GM19023 (cell line): ENCODE measurements around the gene ZNF343.
A peak's percentile ranks its signal among the peaks of the same experiment; 100 is the strongest.

Source experiments
- ATAC-seq: cut with Tn5 transposase; IDR thresholded peaks from one replicate; pipeline ENCODE4 v1.9.1; 2021; ENCODE audit warnings: mild to moderate bottlenecking, moderate library complexity; ENCODE audit not compliant: unreplicated experiment

Gene ZNF343

DNA sequence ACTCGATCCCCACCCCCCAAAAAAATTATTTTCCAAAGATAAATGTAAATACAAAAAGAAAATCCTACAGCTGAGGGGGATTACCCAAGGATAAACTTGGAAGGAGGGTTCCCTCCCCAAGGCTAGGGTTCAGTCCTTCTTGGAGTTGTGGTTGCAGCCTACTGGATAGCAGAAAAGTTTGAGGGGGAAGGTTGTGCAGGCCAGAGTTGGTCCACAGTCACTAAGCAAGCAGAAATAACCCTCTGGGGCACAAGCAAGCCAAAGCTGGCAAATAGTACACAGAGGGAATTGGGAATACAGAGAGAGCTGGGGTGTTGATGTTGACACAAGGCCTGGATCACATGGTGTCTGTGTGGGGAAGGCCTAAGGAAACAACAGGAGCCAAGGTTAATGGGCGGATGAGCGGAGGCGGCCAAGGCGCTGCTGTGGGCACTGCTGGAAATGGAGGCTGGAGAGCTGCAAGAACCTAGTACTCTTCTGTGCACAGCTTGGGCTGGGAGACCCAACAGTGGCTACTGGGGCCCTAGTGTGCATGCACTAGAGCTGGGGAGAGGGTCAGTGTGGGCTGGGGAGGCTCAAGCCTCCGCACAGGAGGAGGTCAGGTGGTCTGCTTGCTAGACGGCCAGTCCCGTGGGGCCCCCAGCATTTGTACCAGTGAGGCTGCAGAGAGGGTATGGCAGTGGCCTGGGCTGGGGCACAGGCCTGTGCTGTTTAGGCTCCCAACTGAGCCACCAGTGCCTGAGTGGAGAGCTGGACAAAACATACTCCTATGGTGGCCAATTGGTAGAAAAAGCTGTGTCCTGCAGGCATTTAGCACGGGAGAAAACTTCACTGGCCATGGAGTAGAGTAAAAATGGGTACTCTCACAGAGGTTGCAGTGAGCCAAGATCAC is 32.6 kb downstream of the ZNF343 start:
- ATAC-seq = no peak

DNA sequence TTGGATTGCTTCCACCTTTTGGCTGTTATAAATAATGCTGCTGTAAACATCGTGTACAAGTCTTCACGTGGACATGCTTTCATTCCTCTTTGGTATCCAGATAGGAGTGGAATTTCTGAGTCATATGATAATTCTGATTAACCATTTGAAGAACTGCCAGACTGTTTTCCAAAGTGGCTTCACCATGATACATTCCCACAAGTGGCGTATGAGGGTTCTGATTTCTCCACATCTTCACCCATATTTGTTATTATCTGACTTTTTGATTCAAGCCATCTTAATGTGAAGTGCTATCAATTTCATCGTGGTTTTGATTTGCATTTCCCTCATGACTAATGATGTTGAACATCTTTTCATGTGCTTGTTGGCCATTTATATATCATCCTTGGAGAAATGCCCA is 35.2 kb downstream of the ZNF343 start:
- no peak for ATAC-seq

DNA sequence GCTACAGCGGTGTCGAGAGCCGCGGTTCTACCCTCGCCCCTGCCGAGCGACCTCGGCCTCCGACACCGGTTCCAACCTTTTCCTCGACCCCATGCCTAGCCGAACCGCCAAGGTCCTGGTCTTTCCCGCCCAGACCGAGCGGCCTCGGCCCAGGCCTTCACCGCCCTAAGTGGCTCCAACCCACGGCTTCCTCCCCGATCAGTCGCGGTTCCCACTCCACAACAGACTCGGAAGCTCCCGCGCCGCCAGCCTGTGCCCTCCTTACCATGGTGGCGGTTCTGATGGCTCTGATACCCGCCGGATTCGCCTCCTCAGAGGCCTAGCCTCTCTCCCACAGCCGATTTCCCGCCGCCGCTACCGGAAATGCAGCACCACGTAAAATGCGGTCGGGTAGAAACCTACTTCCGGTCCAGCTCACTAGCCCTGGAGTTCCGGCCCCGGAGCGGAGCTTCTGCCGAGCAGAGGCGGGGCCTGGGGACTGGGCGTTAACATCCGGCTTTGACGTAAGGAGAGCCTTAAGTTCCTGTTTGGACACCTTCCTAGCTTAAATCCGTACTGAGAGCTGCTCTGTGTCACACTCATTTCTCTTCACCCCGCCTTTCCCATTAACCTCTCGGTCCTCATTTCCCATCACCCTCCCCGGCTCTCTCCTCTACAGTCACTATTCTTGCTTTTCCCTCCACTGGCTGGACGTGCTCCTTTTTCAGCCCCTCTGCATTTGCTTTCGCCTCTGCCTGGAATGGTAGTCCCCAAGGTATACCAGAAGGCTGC is 38.1 kb downstream of the ZNF343 start, which contains the start of gene SNRPB:
TSS of gene SNRPB (minus strand) at position 367 of the 771 bp plus-strand sequence. CDS start at position 268, 99 bp downstream.
- ATAC-seq = peak; percentile 94

DNA sequence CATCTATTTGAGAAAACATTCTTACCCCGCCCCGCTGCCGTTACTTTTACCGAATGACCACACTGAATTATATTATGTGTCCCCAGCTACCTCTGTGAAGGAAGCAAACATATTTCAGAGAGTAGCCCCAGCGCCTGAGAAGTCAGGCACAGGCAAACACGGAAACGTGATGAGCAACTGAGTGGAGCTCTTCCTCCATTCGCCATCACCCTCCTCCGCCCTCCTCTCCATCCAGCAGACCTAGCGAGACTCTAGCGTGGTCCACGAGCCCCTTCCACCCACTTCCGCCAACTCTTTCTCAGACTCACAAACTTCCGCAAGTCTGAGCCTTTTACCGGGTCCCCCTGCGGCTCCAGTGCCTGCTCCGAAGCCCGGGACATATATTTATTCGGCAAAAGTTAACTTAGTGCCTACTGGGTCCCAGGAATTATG is 38.7 kb downstream of the ZNF343 start:
- peak; percentile 36 for ATAC-seq

GRCh38 chr20:2468581-2469407 is 39.9 kb downstream of the ZNF343 start:
- no peak for ATAC-seq

DNA sequence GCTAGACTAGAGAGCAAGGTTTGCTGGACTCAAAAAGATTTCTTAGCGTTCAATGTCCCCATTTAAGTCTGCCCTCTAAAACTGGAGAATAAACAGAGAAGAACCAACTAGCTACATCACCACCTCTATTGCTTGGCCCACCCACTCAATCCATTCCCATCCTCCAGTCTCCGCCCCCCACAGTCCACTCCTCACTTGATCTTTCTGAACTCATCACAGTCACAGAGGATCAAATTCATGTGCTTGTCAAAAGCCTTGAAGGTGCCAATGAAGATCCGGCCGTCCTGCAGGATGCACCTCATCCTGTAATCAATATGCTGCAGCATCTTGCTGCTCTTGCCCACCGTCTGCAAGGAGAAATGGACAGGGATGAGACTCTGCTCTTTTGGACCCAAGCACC is 41.3 kb downstream of the ZNF343 start:
- no peak for ATAC-seq

DNA sequence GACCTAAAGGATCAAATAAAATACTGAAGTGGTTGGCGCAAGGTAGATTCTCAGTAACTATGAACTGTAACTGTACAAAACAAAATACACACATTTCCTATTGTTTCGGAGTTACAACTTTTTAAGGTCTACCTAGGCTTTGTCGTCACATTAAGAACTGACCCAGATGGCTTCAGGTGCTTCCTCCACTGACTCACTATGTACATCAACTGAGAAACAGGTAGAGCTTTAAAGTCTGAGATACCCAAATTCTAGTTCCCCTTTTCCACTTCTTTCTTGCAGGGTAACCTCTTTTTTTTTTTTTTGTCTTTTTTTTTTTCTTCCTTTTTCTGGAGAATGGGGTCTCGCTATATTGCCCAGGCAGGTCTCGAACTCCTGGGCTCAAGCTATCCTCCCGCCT is 43.6 kb downstream of the ZNF343 start:
- ATAC-seq = no peak

- ATAC-seq = no peak
Measured at GRCh38 chr20:2463616-2464365, 44.9 kb downstream of the ZNF343 start.

DNA sequence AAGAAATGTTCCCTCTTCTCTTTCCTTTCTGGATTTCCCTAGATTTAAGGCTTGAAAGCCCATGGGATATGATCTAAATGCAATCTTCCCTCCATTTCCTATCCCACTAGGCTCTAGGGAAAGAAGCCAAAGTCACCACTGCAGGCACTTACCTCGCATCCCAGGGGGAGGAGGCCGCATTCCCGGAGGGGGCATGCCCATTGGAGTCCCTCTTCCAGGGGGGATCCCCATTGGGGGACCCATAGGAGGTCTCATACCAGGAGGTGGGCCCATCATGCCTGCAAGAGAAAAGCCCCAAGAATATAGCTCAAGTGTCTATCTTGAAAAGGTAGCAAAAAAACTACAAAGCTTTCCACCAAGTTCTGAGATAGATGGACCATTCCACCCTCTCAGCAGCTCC is 46.2 kb downstream of the ZNF343 start:
- no peak for ATAC-seq

DNA sequence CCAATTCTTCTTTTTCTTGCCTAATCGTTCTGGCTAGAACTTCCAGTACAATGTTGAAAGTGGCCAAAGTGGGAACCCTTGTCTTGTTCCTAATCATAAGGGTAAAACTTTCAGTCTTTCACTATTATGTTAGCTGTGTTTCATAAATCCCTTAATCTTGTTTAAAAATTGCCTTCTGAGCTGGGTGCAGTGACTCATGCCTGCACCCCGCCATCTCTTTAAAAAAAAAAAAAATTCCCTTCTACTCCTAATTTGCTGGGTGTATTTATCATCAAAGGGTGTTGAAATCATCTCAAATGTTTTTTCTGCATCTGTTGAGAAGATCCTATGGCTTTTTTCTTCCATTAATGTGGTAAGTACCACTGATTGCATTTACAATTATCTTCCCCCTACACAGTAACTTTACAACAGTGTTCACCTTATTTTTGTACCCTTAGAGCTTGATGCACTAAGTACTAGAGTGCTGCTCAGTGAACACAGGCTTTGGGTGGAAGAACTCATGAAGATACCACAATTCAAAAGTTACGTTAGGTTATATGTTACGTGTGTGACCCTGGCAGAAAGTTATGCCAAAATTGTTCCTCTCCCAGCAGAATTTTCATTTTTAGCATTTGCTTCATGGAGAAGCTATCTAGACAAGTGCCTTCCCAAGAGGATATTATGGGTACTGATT is 47.8 kb downstream of the ZNF343 start:
- ATAC-seq = no peak

DNA sequence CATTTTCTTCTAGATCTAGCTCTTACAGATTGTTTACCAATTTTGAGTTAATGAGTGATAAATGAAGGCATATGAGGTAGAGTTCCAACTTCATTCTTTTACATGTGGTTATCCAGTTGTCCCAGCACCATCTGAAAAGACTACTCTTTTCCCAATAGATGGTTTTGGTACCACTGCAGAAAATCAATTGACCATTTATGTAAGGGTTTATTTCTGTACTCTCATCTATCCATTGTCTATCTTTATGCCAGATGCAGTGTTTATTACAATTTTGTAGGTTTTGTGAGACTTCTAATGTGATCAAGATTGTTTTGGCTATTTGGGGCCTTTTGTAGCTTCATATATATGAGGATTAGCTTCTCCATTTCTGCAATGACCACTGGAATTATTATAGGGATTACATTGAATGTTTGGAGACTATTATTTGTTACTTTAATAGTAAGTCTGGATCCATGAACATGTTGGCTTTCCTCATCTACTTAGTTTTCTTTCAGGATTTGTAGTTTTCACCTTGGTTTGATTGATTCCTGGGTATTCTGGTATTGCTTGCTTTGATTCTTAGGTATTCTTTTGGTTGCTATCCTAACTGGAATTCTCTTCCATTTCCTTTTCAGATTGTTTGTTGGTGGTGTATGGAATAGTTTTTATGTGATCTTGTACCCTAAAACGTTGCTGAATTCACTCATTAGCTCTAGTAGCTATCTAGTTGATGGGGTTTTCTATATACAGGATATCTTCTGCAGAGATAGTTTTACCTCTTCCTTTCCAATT is 48.5 kb downstream of the ZNF343 start:
- no peak for ATAC-seq

DNA sequence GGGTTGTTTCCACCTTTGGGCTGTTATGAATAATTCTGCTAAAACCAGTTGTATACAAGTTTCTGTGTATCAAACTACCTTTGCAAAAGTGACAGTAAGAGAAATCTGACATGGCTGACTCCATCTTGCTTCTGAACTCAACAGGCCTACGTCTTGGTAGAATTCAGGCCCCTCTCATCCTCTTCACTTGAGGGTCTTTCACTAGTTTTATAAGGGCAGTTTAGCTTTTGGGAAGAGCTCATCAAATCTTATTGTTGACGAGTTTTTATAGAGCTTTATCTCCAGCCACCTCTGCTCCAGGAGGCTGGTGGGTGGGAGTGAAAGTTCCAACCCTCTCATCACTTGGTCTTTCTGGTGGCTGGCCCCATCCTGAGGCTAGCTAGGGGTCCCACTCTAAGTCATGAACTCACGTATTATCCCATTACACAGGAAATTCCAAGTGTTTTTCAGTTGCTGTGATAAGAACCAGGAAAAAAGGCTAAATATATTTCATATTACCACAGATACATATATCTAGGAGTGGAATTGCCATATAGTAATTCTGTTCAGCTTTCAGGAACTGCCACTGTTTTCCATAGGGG is 49.7 kb downstream of the ZNF343 start:
- ATAC-seq = no peak

DNA sequence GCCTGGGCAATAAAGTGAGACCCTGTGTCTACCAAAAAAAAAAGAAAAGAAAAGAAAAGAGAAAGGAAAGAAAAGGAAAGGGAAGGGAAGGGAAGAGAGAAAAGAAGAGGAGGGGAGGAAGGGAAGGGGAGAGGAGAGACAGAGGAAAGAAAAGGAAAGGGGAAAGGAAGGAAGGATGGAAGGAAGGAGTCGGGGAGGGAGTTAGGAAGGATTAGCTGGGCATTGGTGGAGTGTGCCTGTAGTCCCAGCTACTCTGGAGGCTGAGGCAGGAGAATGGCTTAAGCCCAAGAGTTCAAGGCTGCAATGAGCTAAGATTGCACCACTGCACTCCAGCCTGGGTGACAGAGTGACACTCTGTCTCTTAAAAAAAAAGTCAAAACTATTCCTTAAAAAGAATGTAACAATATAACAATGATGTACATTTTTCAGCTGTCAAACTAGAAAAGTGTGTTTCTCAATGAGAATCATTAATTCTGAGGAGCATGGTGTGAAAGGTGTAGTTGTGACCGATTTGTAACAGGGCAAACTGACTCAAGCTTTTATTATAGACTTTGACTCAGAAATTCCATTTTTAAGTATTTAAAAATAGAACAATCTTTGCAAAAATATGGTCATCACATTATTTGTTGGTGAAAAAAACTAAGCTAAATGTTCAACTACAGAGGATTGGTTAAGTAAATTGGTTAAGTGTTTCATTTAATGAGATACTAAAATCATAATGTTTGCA is 52.8 kb downstream of the ZNF343 start:
- no peak for ATAC-seq

GRCh38 chr20:2453792-2454191 is 54.9 kb downstream of the ZNF343 start:
- no peak for ATAC-seq

- no peak for ATAC-seq
Measured at GRCh38 chr20:2451939-2452732, 56.6 kb downstream of the ZNF343 start.

DNA sequence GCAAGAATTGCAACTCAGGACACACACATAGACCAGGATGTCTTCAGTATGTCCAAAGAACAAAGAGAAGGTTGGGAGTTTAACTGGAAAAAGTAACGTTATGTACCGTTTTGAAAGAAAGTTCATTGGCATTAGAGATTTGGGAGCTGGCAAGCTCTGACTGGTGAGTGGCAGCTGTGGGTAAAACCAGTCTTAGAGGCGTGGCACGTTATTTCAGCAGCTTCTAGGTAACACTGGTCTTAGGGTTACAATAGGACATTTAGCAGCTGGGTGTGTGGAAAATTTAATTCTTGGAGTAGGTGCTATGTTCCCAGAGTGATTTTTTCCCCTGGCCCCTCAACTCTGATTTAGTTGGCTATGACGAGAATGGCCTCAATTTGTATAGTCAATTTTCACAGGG is 57.3 kb downstream of the ZNF343 start:
- no peak for ATAC-seq

- no peak for ATAC-seq
Measured at GRCh38 chr20:2449386-2449785, 59.3 kb downstream of the ZNF343 start.
